Fibroblast of lung (primary cell): ENCODE results near the gene OVOL3. TPM values are rescaled to one million over a fixed set of nuclear protein-coding genes. Genes with fewer than 3 reads are reported as not detected.

Source experiments
- DNase-seq, 2 donors: peaks; one replicate each; pipeline versions ENCODE4 v3.0.0 to v3.0.0-alpha.2; 2010; ENCODE audit warnings: low read depth in 2 of 2
- H2AFZ ChIP-seq: 2 replicates; pipeline ENCODE4 v1.5.1; 2012; ENCODE audit warnings: low read length, control low read depth, inconsistent platforms
- H3K27ac ChIP-seq: 2 replicates; pipeline ENCODE4 v1.5.1; 2011; ENCODE audit warnings: low read length, control low read depth; ENCODE audit not compliant: insufficient read depth
- H3K27me3 ChIP-seq: 2 replicates; pipeline ENCODE4 v1.5.1; 2011; ENCODE audit warnings: mild to moderate bottlenecking, low read length; ENCODE audit not compliant: control insufficient read depth, insufficient read depth
- H3K36me3 ChIP-seq: 2 replicates; pipeline ENCODE4 v1.5.1; 2011; ENCODE audit warnings: low read length; ENCODE audit not compliant: control insufficient read depth, insufficient read depth
- H3K4me1 ChIP-seq: 2 replicates; pipeline ENCODE4 v1.5.1; 2011; ENCODE audit warnings: low read length; ENCODE audit not compliant: control insufficient read depth, insufficient read depth; ENCODE audit errors: extremely low read depth
- H3K4me2 ChIP-seq: 2 replicates; pipeline ENCODE4 v1.5.1; 2011; ENCODE audit warnings: low read length, control low read depth; ENCODE audit not compliant: insufficient read depth; ENCODE audit errors: extremely low read depth
- H3K4me3 ChIP-seq, 4 experiments: fragments of 200-600 bp in 1 of 4; sonication (generic) in 1 of 4; replicated peaks in 1 of 4; 2 replicates each; pipeline ENCODE4 v1.5.1; 2011 to 2016; ENCODE audit warnings: low read length in 4 of 4, low read depth in 3 of 4, mild to moderate bottlenecking in 3 of 4, control low read depth in 2 of 4, inconsistent platforms in 1 of 4, mixed read lengths in 1 of 4; ENCODE audit not compliant: insufficient read depth in 1 of 4; ENCODE audit errors: control extremely low read depth in 1 of 4
- H3K79me2 ChIP-seq: 2 replicates; pipeline ENCODE4 v1.5.1; 2012; ENCODE audit warnings: mild to moderate bottlenecking, low read length, inconsistent platforms; ENCODE audit not compliant: control insufficient read depth, insufficient read depth
- H3K9ac ChIP-seq: 2 replicates; pipeline ENCODE4 v1.5.1; 2011; ENCODE audit warnings: mild to moderate bottlenecking, low read length, control low read depth; ENCODE audit not compliant: insufficient read depth
- H3K9me3 ChIP-seq: 2 replicates; pipeline ENCODE4 v1.5.1; 2012; ENCODE audit warnings: low read depth, low read length; ENCODE audit not compliant: control insufficient read depth, insufficient read depth
- H4K20me1 ChIP-seq: 2 replicates; pipeline ENCODE4 v1.5.1; 2011; ENCODE audit warnings: low read length; ENCODE audit not compliant: control insufficient read depth, insufficient read depth; ENCODE audit errors: extremely low read depth
- EZH2 ChIP-seq: IDR thresholded peaks from 2 replicates; pipeline ENCODE4 v1.5.1; 2012; ENCODE audit warnings: low read length, control low read depth, mild to moderate bottlenecking; ENCODE audit errors: missing control alignments
- polyA plus RNA-seq, 2 donors: library from polyadenylated mRNA; depleted of rRNA in 1 of 2; stranded (reverse) in 1 of 2; unstranded in 1 of 2; fragments of >200 nt; gene quantifications; 2 replicates each; pipeline ENCODE4 v1.2.1, GENCODE V29; 2011 to 2012; ENCODE audit warnings: missing spikeins in 1 of 2
- total RNA-seq: library from RNA; depleted of rRNA; stranded (reverse); fragments of >200 nt; gene quantifications from 2 replicates; pipeline ENCODE4 v1.2.1, GENCODE V29; 2014
- TF ChIP-seq, protein P1 (sequence below), 2 donors: IDR thresholded peaks in 1 of 2; conservative IDR thresholded peaks in 1 of 2; 1 replicate in 1 of 2; 2 replicates in 1 of 2; pipeline ENCODE4 v1.5.1; 2011 to 2012; ENCODE audit warnings: low read length in 2 of 2, control low read depth in 1 of 2, inconsistent platforms in 1 of 2, low read depth in 1 of 2, mild to moderate bottlenecking in 1 of 2

Gene OVOL3
- total and polyA plus RNA-seq, 2 donors (not counting 1 experiment from before 2014, with no cell fraction given): not detected

- Histone ChIP-seq H3K27ac (peak overlapping the region; percentile 61), H3K4me2 (peak overlapping the region; percentile 75)
- TF ChIP-seq, protein P1, sequence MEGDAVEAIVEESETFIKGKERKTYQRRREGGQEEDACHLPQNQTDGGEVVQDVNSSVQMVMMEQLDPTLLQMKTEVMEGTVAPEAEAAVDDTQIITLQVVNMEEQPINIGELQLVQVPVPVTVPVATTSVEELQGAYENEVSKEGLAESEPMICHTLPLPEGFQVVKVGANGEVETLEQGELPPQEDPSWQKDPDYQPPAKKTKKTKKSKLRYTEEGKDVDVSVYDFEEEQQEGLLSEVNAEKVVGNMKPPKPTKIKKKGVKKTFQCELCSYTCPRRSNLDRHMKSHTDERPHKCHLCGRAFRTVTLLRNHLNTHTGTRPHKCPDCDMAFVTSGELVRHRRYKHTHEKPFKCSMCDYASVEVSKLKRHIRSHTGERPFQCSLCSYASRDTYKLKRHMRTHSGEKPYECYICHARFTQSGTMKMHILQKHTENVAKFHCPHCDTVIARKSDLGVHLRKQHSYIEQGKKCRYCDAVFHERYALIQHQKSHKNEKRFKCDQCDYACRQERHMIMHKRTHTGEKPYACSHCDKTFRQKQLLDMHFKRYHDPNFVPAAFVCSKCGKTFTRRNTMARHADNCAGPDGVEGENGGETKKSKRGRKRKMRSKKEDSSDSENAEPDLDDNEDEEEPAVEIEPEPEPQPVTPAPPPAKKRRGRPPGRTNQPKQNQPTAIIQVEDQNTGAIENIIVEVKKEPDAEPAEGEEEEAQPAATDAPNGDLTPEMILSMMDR (conservative IDR thresholded peaks at IDR 0.05 in 1 of 2, IDR thresholded peaks at IDR 0.05 in 1 of 2; ENCODE audit: low read depth in 1 of 2, low read length in 2 of 2): no peak
- TF ChIP-seq EZH2: no peak
Observed at GRCh38 chr19:36151144-36152018, 40.4 kb downstream of the OVOL3 start.

GRCh38 chr19:36152019-36152351, 41.0 kb downstream of the OVOL3 start:
- Histone ChIP-seq H3K36me3 (peaks cover 13% of the 10 kb centered on the region), H3K9ac (peak overlapping the region; percentile 53), H3K9me3 (no peaks in the 10 kb centered on the region), H3K27ac (peak overlapping the region; percentile 61), H3K27me3 (no peaks in the 10 kb centered on the region), H3K4me3 (peak overlapping the region; percentile 5 to 76 (median 48)), H3K4me2 (peak overlapping the region; percentile 15), H3K79me2 (no peaks in the 10 kb centered on the region), H4K20me1 (no peaks in the 10 kb centered on the region), H3K4me1 (peaks cover 6% of the 10 kb centered on the region), H2AFZ (no peak overlapping the region)
- no peak for TF ChIP-seq EZH2
- TF ChIP-seq, protein P1 (conservative IDR thresholded peaks at IDR 0.05 in 1 of 2, IDR thresholded peaks at IDR 0.05 in 1 of 2; ENCODE audit: low read depth in 1 of 2, low read length in 2 of 2): no peak
- no peak for DNase-seq

More at GRCh38 chr19:36151144-36152018, 40.4 kb downstream of the OVOL3 start:
- Histone ChIP-seq H3K4me3 (peak overlapping the region; percentile 5 to 76 (median 48)), H2AFZ (no peak overlapping the region), H3K36me3 (peaks cover 16% of the 10 kb centered on the region), H3K9ac (peak overlapping the region; percentile 53), H3K27me3 (no peaks in the 10 kb centered on the region), H3K4me1 (peaks cover 6% of the 10 kb centered on the region), H3K79me2 (no peaks in the 10 kb centered on the region), H3K9me3 (no peaks in the 10 kb centered on the region), H4K20me1 (no peaks in the 10 kb centered on the region)
- DNase-seq: peak in 1 of 2 donors; percentile 11

- Histone ChIP-seq H3K4me2 (peak within 1 kb of the TSS; percentile 75), H2AFZ (peak within 1 kb of the TSS; percentile 26), H4K20me1 (no peaks in the 10 kb centered on the region), H3K9me3 (no peaks in the 10 kb centered on the region), H3K27me3 (no peaks in the 10 kb centered on the region), H3K36me3 (peaks cover 13% of the 10 kb centered on the region), H3K4me1 (peaks cover 6% of the 10 kb centered on the region), H3K9ac (peak within 1 kb of the TSS; percentile 53), H3K4me3 (peak within 1 kb of the TSS; percentile 5 to 76 (median 48)), H3K27ac (peak within 1 kb of the TSS; percentile 61), H3K79me2 (no peaks in the 10 kb centered on the region)
- TF ChIP-seq, protein P1 (conservative IDR thresholded peaks at IDR 0.05 in 1 of 2, IDR thresholded peaks at IDR 0.05 in 1 of 2; ENCODE audit: low read depth in 1 of 2, low read length in 2 of 2): no peak
- TF ChIP-seq EZH2: no peak
- DNase-seq: peak in 1 of 2 donors; percentile 42
Observed at GRCh38 chr19:36152352-36153091, 41.6 kb downstream of the OVOL3 start, which contains the start of gene COX7A1. Gene COX7A1 (minus strand): TSS chr19:36152447. CDS start chr19:36152407, 40 bp downstream.
